Measurements from ENCODE around the gene S100A11.

DNA sequence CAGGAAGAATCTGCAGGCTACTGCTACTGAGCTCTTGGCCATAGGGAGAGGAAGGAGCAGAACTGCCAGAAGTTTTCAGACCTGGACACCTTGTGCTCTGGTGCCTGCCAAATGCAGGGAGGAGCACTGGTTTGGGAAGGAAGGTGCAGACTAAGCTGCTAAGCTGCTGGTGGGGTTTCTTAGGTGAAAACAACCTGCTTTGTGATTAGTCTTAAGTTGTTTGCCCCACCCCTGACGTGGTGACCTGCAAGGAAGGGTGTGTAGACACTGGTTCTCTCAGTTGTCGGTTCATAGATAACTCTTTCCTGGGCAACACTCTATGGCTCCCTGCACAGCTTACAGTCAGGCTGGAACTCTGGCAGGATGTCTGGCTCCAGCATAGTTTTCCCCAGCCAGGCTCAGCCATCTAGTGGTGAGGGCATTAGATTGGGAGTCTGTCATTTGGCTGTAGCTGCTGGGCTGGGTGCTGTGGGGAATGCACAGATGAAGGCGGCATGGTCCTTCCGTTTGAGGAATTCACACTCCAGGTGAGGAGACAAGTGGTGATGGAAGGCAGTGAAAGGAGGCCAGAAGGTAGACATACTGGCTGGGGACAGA lies 32.9 kb downstream of the S100A11 start:
- TF ChIP-seq, protein P1, sequence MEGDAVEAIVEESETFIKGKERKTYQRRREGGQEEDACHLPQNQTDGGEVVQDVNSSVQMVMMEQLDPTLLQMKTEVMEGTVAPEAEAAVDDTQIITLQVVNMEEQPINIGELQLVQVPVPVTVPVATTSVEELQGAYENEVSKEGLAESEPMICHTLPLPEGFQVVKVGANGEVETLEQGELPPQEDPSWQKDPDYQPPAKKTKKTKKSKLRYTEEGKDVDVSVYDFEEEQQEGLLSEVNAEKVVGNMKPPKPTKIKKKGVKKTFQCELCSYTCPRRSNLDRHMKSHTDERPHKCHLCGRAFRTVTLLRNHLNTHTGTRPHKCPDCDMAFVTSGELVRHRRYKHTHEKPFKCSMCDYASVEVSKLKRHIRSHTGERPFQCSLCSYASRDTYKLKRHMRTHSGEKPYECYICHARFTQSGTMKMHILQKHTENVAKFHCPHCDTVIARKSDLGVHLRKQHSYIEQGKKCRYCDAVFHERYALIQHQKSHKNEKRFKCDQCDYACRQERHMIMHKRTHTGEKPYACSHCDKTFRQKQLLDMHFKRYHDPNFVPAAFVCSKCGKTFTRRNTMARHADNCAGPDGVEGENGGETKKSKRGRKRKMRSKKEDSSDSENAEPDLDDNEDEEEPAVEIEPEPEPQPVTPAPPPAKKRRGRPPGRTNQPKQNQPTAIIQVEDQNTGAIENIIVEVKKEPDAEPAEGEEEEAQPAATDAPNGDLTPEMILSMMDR (IDR thresholded peaks at IDR 0.05; ENCODE audit: low read depth, low read length), result no peak; the same call in 1 of the 2 replicates
- no peak for TF ChIP-seq EZH2phosphoT487 (IDR thresholded peaks at IDR 0.05; ENCODE audit: low read depth)

All from OCI-LY3 (cell line).